ENCODE data around the gene KIF26A. TPM values are rescaled to one million over a fixed set of nuclear protein-coding genes. Genes with fewer than 3 reads are reported as not detected.
A peak's percentile ranks its signal among the peaks of the same experiment; 100 is the strongest.

KIF26A gene
- polyA plus RNA-seq, 1 donor from 2014 or later: 11.2 TPM

GRCh38 chr14:104168603-104169002 lies 30.2 kb downstream of the KIF26A start:
- H3F3A ChIP-seq (ENCODE audit: insufficient read depth, low read length, poor library complexity, severe bottlenecking): no peaks in the 10 kb centered on the region
- peak overlapping the region; percentile 90 for H3K27ac ChIP-seq (ENCODE audit: low read length)
- H3K9me3 ChIP-seq (ENCODE audit: low read length): no peaks in the 10 kb centered on the region
- H3K79me2 ChIP-seq (replicated peaks; ENCODE audit: insufficient read depth, low read length): no peaks in the 10 kb centered on the region
- no peak overlapping the region for H2AFZ ChIP-seq (ENCODE audit: low read depth, low read length)
- no peaks in the 10 kb centered on the region for H4K20me1 ChIP-seq (ENCODE audit: insufficient read depth)
- TF ChIP-seq RAD21 (conservative IDR thresholded peaks at IDR 0.05): no peak
- TF ChIP-seq EP300 (conservative IDR thresholded peaks at IDR 0.05; ENCODE audit: poor library complexity, severe bottlenecking): no peak
- TF ChIP-seq CTCF (IDR thresholded peaks at IDR 0.05; ENCODE audit: poor library complexity, severe bottlenecking): no peak
- TF ChIP-seq TAF1 (IDR thresholded peaks at IDR 0.05; ENCODE audit: low read depth): no peak
- no peak for TF ChIP-seq MXI1 (conservative IDR thresholded peaks at IDR 0.05; ENCODE audit: poor library complexity, severe bottlenecking)
- H3K36me3 ChIP-seq (ENCODE audit: insufficient read depth, low read length): no peaks in the 10 kb centered on the region
- H3K27me3 ChIP-seq (ENCODE audit: insufficient read depth, low read depth, low read length): no peaks in the 10 kb centered on the region
- no peak overlapping the region for H3K4me2 ChIP-seq (ENCODE audit: low read length)
- no peaks in the 10 kb centered on the region for H3K9me2 ChIP-seq (ENCODE audit: insufficient read depth, low read length)
- peak overlapping the region; percentile 54 for H3K4me3 ChIP-seq (ENCODE audit: low read length)
- H3K9ac ChIP-seq (ENCODE audit: low read length): peak overlapping the region; percentile 68

GRCh38 chr14:104169005-104169698 lies 30.8 kb downstream of the KIF26A start:
- Histone ChIP-seq H3K79me2 (replicated peaks; ENCODE audit: insufficient read depth, low read length) (no peaks in the 10 kb centered on the region), H3K27me3 (ENCODE audit: insufficient read depth, low read depth, low read length) (no peaks in the 10 kb centered on the region), H3K9me3 (ENCODE audit: low read length) (no peaks in the 10 kb centered on the region), H4K20me1 (ENCODE audit: insufficient read depth) (no peaks in the 10 kb centered on the region), H3K9me2 (ENCODE audit: insufficient read depth, low read length) (no peaks in the 10 kb centered on the region), H3K4me2 (ENCODE audit: low read length) (peak overlapping the region; percentile 18), H3K4me3 (ENCODE audit: low read length) (peak overlapping the region; percentile 54), H3K27ac (ENCODE audit: low read length) (peak overlapping the region; percentile 90), H3K36me3 (ENCODE audit: insufficient read depth, low read length) (no peaks in the 10 kb centered on the region), H3K9ac (ENCODE audit: low read length) (peak overlapping the region; percentile 68), H2AFZ (ENCODE audit: low read depth, low read length) (no peak overlapping the region), H3F3A (ENCODE audit: insufficient read depth, low read length, poor library complexity, severe bottlenecking) (no peaks in the 10 kb centered on the region)
- peak; percentile 59 for TF ChIP-seq REST (IDR thresholded peaks at IDR 0.05; ENCODE audit: borderline replicate concordance)
- peak; percentile 50 for TF ChIP-seq SMC3 (conservative IDR thresholded peaks at IDR 0.05; ENCODE audit: poor library complexity)
- peak; percentile 21 for TF ChIP-seq TAF1 (IDR thresholded peaks at IDR 0.05; ENCODE audit: low read depth)
- TF ChIP-seq RAD21 (conservative IDR thresholded peaks at IDR 0.05): peak; percentile 65
- TF ChIP-seq MXI1 (conservative IDR thresholded peaks at IDR 0.05; ENCODE audit: poor library complexity, severe bottlenecking): no peak
- TF ChIP-seq CTCF (IDR thresholded peaks at IDR 0.05; ENCODE audit: poor library complexity, severe bottlenecking): peak; percentile 55
- TF ChIP-seq POLR2AphosphoS5 (IDR thresholded peaks at IDR 0.05): peak; percentile 59
- no peak for TF ChIP-seq EZH2 (IDR thresholded peaks at IDR 0.05; ENCODE audit: borderline replicate concordance, insufficient read depth, low read length, poor library complexity, severe bottlenecking)
- TF ChIP-seq EP300 (conservative IDR thresholded peaks at IDR 0.05; ENCODE audit: poor library complexity, severe bottlenecking): peak; percentile 89
